ENCODE data around the gene LRPPRC. TPM values are rescaled to one million over a fixed set of nuclear protein-coding genes. Genes with fewer than 3 reads are reported as not detected.

LRPPRC gene
- total RNA-seq, 2 experiments from 2014 or later: 189 to 191 TPM

- Mint-ChIP-seq H3K27me3 (no peaks in the 10 kb centered on the region), H3K9me3 (ENCODE audit: low read depth) (no peaks in the 10 kb centered on the region), H3K27ac (no peak overlapping the region), H3K4me1 (no peaks in the 10 kb centered on the region), H3K4me3 (no peak overlapping the region), H3K36me3 (ENCODE audit: low read depth) (no peaks in the 10 kb centered on the region)
- ChIA-PET CTCF (no interaction called here), POLR2A (no interaction called here)
- no peak for DNase-seq
- intact Hi-C loops (cut with DNase I, micrococcal nuclease): no loop called here
- no peak for ATAC-seq
Observed at GRCh38 chr2:43840965-43841364, 154.8 kb downstream of the LRPPRC start.

- no peak overlapping the region for H3K27ac Mint-ChIP-seq
- CTCF ChIA-PET: no interaction called here
- DNase-seq (no peak), ATAC-seq (no peak)
- no peaks in the 10 kb centered on the region for H3K27me3 Mint-ChIP-seq
- no peaks in the 10 kb centered on the region for H3K36me3 Mint-ChIP-seq (ENCODE audit: low read depth)
- POLR2A ChIA-PET: no interaction called here
- H3K4me1 Mint-ChIP-seq: no peaks in the 10 kb centered on the region
- no peaks in the 10 kb centered on the region for H3K9me3 Mint-ChIP-seq (ENCODE audit: low read depth)
- H3K4me3 Mint-ChIP-seq: no peak overlapping the region
- intact Hi-C loops (cut with DNase I, micrococcal nuclease): no loop called here
Observed at GRCh38 chr2:43839776-43840564, 155.8 kb downstream of the LRPPRC start.

- CTCF ChIA-PET: no interaction called here
- ATAC-seq (no peak), DNase-seq (no peak)
- no peaks in the 10 kb centered on the region for H3K9me3 Mint-ChIP-seq (ENCODE audit: low read depth)
- H3K4me1 Mint-ChIP-seq: no peaks in the 10 kb centered on the region
- H3K4me3 Mint-ChIP-seq: no peak within 1 kb of the TSS
- H3K36me3 Mint-ChIP-seq (ENCODE audit: low read depth): no peaks in the 10 kb centered on the region
- POLR2A ChIA-PET: no interaction called here
- H3K27ac Mint-ChIP-seq: no peak within 1 kb of the TSS
- H3K27me3 Mint-ChIP-seq: no peaks in the 10 kb centered on the region
- intact Hi-C loops (cut with DNase I, micrococcal nuclease): no loop called here
Observed at GRCh38 chr2:43838560-43839267, 157.1 kb downstream of the LRPPRC start, which contains the start of the genes ABCG5 and ABCG8. TSS of gene ABCG5 (minus strand) at chr2:43838839. CDS start at chr2:43838679, 160 bp downstream. TSS of gene ABCG8 (plus strand) at chr2:43838971. CDS start at chr2:43839054, 83 bp downstream.

GRCh38 chr2:43837831-43838559 lies 157.8 kb downstream of the LRPPRC start:
- Mint-ChIP-seq H3K4me3 (no peak overlapping the region), H3K9me3 (ENCODE audit: low read depth) (no peaks in the 10 kb centered on the region), H3K4me1 (no peaks in the 10 kb centered on the region), H3K36me3 (ENCODE audit: low read depth) (no peaks in the 10 kb centered on the region), H3K27me3 (no peaks in the 10 kb centered on the region), H3K27ac (no peak overlapping the region)
- ATAC-seq (no peak), DNase-seq (no peak)
- POLR2A ChIA-PET: no interaction called here
- intact Hi-C loops (cut with DNase I, micrococcal nuclease): no loop called here
- CTCF ChIA-PET: interaction anchor here (1.0 kb wide), 1 partner anchor 8 kb away, joined by 3 read pairs; no protein-coding TSS in a partner anchor

- Mint-ChIP-seq H3K4me1 (no peaks in the 10 kb centered on the region), H3K27me3 (no peaks in the 10 kb centered on the region), H3K9me3 (ENCODE audit: low read depth) (no peaks in the 10 kb centered on the region), H3K4me3 (no peak overlapping the region), H3K27ac (no peak overlapping the region), H3K36me3 (ENCODE audit: low read depth) (no peaks in the 10 kb centered on the region)
- intact Hi-C loops (cut with DNase I, micrococcal nuclease): no loop called here
- DNase-seq (no peak), ATAC-seq (no peak)
- CTCF ChIA-PET: interaction anchor here (0.6 to 1.0 kb wide), 2 partner anchors 9 to 46 kb away, joined by 3 read pairs; no protein-coding TSS in a partner anchor
- POLR2A ChIA-PET: no interaction called here
Observed at GRCh38 chr2:43837033-43837432, 158.8 kb downstream of the LRPPRC start.

Other genes starting within 250 kb of the LRPPRC start
- gene DYNC2LI1, start 221.9 kb downstream of the LRPPRC start, total RNA-seq: 10 to 100 TPM; 19.5 to 28.4 TPM
- gene ABCG5, start 157.2 kb downstream of the LRPPRC start, total RNA-seq: not detected
- gene ABCG8, start 157.0 kb downstream of the LRPPRC start, total RNA-seq: not detected
- gene PPM1B, start 172.9 kb upstream of the LRPPRC start, total RNA-seq: 10 to 100 TPM; 34.8 to 42.0 TPM

Measured in activated CD4-positive, alpha-beta T cell treated with anti-CD3 and anti-CD28 coated beads for 36 hours (primary cell).